ENCODE data around the gene NRCAM. TPM values are rescaled to one million over a fixed set of nuclear protein-coding genes. Genes with fewer than 3 reads are reported as not detected.

NRCAM gene
- total RNA-seq, 1 experiment from 2014 or later: 1.1 TPM

DNA sequence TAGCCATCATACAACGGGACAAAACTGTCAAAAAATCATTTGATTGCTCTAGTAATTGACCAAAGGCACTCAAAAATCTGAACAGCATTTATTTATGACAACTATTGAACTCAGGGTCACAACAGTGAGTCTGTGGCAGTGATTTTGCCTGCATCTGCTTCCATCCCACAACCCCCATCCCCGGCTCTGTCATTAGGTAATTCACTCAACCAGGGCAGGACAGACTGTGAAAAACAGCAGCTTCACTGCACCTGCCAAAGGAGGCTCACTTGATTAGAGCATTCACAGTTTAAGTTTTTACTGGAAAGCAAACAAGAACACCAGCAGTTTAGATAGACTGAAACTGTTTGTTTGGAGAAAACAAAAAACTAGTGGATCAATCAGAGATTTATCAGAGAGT is 22.2 kb downstream of the NRCAM start:
- TF ChIP-seq, protein P1, sequence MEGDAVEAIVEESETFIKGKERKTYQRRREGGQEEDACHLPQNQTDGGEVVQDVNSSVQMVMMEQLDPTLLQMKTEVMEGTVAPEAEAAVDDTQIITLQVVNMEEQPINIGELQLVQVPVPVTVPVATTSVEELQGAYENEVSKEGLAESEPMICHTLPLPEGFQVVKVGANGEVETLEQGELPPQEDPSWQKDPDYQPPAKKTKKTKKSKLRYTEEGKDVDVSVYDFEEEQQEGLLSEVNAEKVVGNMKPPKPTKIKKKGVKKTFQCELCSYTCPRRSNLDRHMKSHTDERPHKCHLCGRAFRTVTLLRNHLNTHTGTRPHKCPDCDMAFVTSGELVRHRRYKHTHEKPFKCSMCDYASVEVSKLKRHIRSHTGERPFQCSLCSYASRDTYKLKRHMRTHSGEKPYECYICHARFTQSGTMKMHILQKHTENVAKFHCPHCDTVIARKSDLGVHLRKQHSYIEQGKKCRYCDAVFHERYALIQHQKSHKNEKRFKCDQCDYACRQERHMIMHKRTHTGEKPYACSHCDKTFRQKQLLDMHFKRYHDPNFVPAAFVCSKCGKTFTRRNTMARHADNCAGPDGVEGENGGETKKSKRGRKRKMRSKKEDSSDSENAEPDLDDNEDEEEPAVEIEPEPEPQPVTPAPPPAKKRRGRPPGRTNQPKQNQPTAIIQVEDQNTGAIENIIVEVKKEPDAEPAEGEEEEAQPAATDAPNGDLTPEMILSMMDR (IDR thresholded peaks at IDR 0.05; ENCODE audit: unreplicated experiment): no peak
- CTCF ChIA-PET: interaction anchor here (0.5 kb wide), 1 partner anchor 43 kb away, joined by 3 read pairs; no protein-coding TSS in a partner anchor
- peaks cover 6% of the 10 kb centered on the region for H3K4me1 Mint-ChIP-seq (ENCODE audit: insufficient read depth, unreplicated experiment)
- H3K9me3 Mint-ChIP-seq (ENCODE audit: unreplicated experiment): no peaks in the 10 kb centered on the region
- no peaks in the 10 kb centered on the region for H3K36me3 Mint-ChIP-seq (ENCODE audit: insufficient read depth, unreplicated experiment)
- intact Hi-C loops (cut with micrococcal nuclease): no loop called here
- H3K27me3 Mint-ChIP-seq (ENCODE audit: insufficient read depth, unreplicated experiment): peaks cover 11% of the 10 kb centered on the region
- BruUV-seq (replicated peaks): no TSS peak
- no peak overlapping the region for H3K4me3 Mint-ChIP-seq (ENCODE audit: unreplicated experiment)
- POLR2A ChIA-PET: no interaction called here
- no peak overlapping the region for H3K27ac Mint-ChIP-seq (ENCODE audit: low read depth, unreplicated experiment)
- no peak for DNase-seq (ENCODE audit: unreplicated experiment)

DNA sequence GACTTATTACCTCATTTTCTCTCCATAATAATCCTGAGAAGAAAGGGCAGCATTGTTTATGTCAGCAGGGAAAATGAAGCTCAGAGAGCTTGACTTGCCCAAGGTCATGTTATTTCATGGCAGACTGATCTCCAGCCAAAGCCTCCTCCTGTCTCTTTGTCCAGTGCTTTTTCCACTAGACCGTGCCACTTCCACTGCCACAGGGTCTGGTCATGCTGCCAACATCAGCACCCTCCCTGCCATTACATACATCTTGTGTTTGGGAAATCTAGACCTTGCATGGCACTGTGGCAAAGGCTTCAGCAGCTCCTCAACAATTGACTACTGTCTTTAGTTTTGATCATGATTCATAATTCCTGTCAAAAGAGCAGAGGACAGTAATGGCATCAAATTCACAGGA is 25.1 kb downstream of the NRCAM start:
- POLR2A ChIA-PET: interaction anchor here (0.7 to 1.1 kb wide), 3 partner anchors 10 to 51 kb away, joined by 3 to 5 read pairs (median 3); no protein-coding TSS in a partner anchor
- H3K4me1 Mint-ChIP-seq (ENCODE audit: insufficient read depth, unreplicated experiment): peaks cover 6% of the 10 kb centered on the region
- no peaks in the 10 kb centered on the region for H3K36me3 Mint-ChIP-seq (ENCODE audit: insufficient read depth, unreplicated experiment)
- CTCF ChIA-PET: interaction anchor here (1.2 kb wide), 1 partner anchor 66 kb away, joined by 3 read pairs; no protein-coding TSS in a partner anchor
- no peak for DNase-seq (ENCODE audit: unreplicated experiment)
- BruUV-seq (replicated peaks): no TSS peak
- TF ChIP-seq, protein P1 (IDR thresholded peaks at IDR 0.05; ENCODE audit: unreplicated experiment): no peak
- H3K27me3 Mint-ChIP-seq (ENCODE audit: insufficient read depth, unreplicated experiment): peaks cover 11% of the 10 kb centered on the region
- H3K9me3 Mint-ChIP-seq (ENCODE audit: unreplicated experiment): no peaks in the 10 kb centered on the region
- intact Hi-C loops (cut with micrococcal nuclease): no loop called here
- H3K27ac Mint-ChIP-seq (ENCODE audit: low read depth, unreplicated experiment): no peak overlapping the region
- no peak overlapping the region for H3K4me3 Mint-ChIP-seq (ENCODE audit: unreplicated experiment)

DNA sequence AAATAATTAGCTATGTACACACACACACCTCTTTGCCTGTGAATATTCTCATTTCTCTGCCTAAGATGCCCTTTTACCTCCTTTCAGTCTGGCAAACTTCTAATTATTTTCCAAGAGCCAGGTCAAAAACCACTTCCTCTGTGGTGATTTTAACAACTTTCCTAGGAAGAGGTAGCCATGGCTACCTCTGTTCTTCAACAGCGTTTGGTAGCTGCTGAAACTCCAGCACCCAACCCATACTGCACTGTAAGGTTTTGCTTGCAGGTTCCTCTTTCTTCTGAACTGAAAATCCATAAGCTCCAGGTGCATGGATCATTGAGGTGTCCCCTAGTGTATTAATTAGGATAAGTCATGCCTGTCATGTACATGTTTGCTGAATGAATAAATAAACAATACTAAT is 25.6 kb downstream of the NRCAM start:
- no peaks in the 10 kb centered on the region for H3K9me3 Mint-ChIP-seq (ENCODE audit: unreplicated experiment)
- CTCF ChIA-PET: interaction anchor here (0.9 to 1.2 kb wide), 2 partner anchors 11 to 67 kb away, joined by 3 read pairs; no protein-coding TSS in a partner anchor

DNA sequence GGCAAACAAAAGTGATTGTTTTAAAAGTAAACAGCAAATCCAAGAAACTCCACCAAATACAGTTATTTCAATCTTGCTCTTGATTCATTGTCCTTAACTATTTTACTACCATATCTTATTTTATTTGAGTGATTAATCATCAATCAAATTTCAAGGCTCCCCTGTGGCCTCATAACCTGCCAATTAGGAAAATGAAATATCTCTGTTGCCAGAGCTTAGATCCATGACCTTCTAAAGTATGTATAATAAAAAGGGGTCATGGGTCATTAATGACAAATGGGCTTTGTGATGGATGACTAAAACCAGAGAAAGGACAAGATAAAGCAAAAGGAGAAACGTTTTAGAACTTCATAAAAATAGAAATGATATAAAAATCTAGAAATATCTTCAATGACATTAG is 28.5 kb downstream of the NRCAM start:
- no peak for DNase-seq (ENCODE audit: unreplicated experiment)
- Mint-ChIP-seq H3K4me1 (ENCODE audit: insufficient read depth, unreplicated experiment) (no peaks in the 10 kb centered on the region), H3K36me3 (ENCODE audit: insufficient read depth, unreplicated experiment) (no peaks in the 10 kb centered on the region), H3K4me3 (ENCODE audit: unreplicated experiment) (no peak overlapping the region), H3K27ac (ENCODE audit: low read depth, unreplicated experiment) (no peak overlapping the region), H3K27me3 (ENCODE audit: insufficient read depth, unreplicated experiment) (peaks cover 11% of the 10 kb centered on the region), H3K9me3 (ENCODE audit: unreplicated experiment) (no peaks in the 10 kb centered on the region)
- BruUV-seq (replicated peaks): no TSS peak
- intact Hi-C loops (cut with micrococcal nuclease): no loop called here
- CTCF ChIA-PET: interaction anchor here (0.6 kb wide), 1 partner anchor 53 kb away, joined by 3 read pairs; no protein-coding TSS in a partner anchor
- TF ChIP-seq, protein P1 (IDR thresholded peaks at IDR 0.05; ENCODE audit: unreplicated experiment): no peak
- POLR2A ChIA-PET: no interaction called here

More for the DNA sequence above, 25.6 kb downstream of the NRCAM start:
- POLR2A ChIA-PET: interaction anchor here (0.7 to 1.1 kb wide), 2 partner anchors 10 to 50 kb away, joined by 3 to 5 read pairs; no protein-coding TSS in a partner anchor
- Mint-ChIP-seq H3K4me3 (ENCODE audit: unreplicated experiment) (no peak overlapping the region), H3K27ac (ENCODE audit: low read depth, unreplicated experiment) (no peak overlapping the region), H3K27me3 (ENCODE audit: insufficient read depth, unreplicated experiment) (peaks cover 11% of the 10 kb centered on the region), H3K36me3 (ENCODE audit: insufficient read depth, unreplicated experiment) (no peaks in the 10 kb centered on the region), H3K4me1 (ENCODE audit: insufficient read depth, unreplicated experiment) (peaks cover 6% of the 10 kb centered on the region)
- BruUV-seq (replicated peaks): no TSS peak
- TF ChIP-seq, protein P1 (IDR thresholded peaks at IDR 0.05; ENCODE audit: unreplicated experiment): no peak
- no peak for DNase-seq (ENCODE audit: unreplicated experiment)
- intact Hi-C loops (cut with micrococcal nuclease): no loop called here

Data from MCF 10A (cell line).